CD4-positive, alpha-beta T cell (primary cell): ENCODE results near the gene LRP1B. TPM values are rescaled to one million over a fixed set of nuclear protein-coding genes. Genes with fewer than 3 reads are reported as not detected.

Experiments used
- ATAC-seq: fragments of 200-7000 bp; cut with Tn5 transposase; one replicate; pipeline ENCODE4 v1.10.0; 2022; ENCODE audit warnings: mild to moderate bottlenecking; ENCODE audit not compliant: poor library complexity
- CTCF ChIA-PET: fragments of 350-600 bp; sonication (Branson Sonifier 250); formaldehyde crosslinking; loops from one replicate; lab custom pipeline; 2021; ENCODE audit warnings: antibody characterized with exemption, inconsistent platforms; lab: Charles Lee
- POLR2A ChIA-PET: fragments of 350-600 bp; sonication (Branson Sonifier 250); formaldehyde crosslinking; loops from one replicate; lab custom pipeline; 2021; ENCODE audit warnings: antibody characterized with exemption, inconsistent platforms; lab: Charles Lee
- DNase-seq, 14 experiments: peaks; one replicate each; pipeline ENCODE4 v3.0.0-alpha.2; 2013 to 2020; ENCODE audit warnings: mixed read lengths in 2 of 14
- H3K27ac ChIP-seq, 2 donors: one replicate each; pipeline versions ENCODE4 v1.5.1 to v1.7.0; 2013; ENCODE audit warnings: low read length in 2 of 2, low read depth in 1 of 2, mild to moderate bottlenecking in 1 of 2
- H3K27me3 ChIP-seq, 2 experiments: 1 replicate in 1 of 2; 2 replicates in 1 of 2; pipeline versions ENCODE4 v1.6.1 to v1.7.0; 2013; ENCODE audit warnings: low read length in 2 of 2, control low read depth in 1 of 2, mild to moderate bottlenecking in 1 of 2, moderate library complexity in 1 of 2; ENCODE audit not compliant: insufficient read depth in 2 of 2, control insufficient read depth in 1 of 2
- H3K36me3 ChIP-seq: one replicate; pipeline ENCODE4 v1.6.1; 2013; ENCODE audit warnings: low read length, control low read depth; ENCODE audit not compliant: insufficient read depth
- H3K4me1 ChIP-seq: one replicate; pipeline ENCODE4 v1.6.1; 2013; ENCODE audit warnings: low read length, control low read depth; ENCODE audit not compliant: insufficient read depth
- H3K4me3 ChIP-seq: one replicate; pipeline ENCODE4 v1.5.1; 2013; ENCODE audit warnings: mild to moderate bottlenecking, low read length, moderate library complexity
- H3K9me3 ChIP-seq, 2 experiments: 1 replicate in 1 of 2; 2 replicates in 1 of 2; pipeline versions ENCODE4 v1.6.1 to v1.7.0; 2013; ENCODE audit warnings: low read length in 2 of 2, mild to moderate bottlenecking in 2 of 2, control low read depth in 1 of 2, moderate library complexity in 1 of 2; ENCODE audit not compliant: control insufficient read depth in 1 of 2, insufficient read depth in 1 of 2
- H3K27ac Mint-ChIP-seq: one replicate; pipeline ENCODE4 v1.8.0; 2020; ENCODE audit warnings: mixed read lengths
- H3K27me3 Mint-ChIP-seq: one replicate; pipeline ENCODE4 v1.8.0; 2021; ENCODE audit warnings: mixed read lengths
- H3K36me3 Mint-ChIP-seq: one replicate; pipeline ENCODE4 v1.8.0; 2021; ENCODE audit warnings: low read depth, mixed read lengths
- H3K4me1 Mint-ChIP-seq: one replicate; pipeline ENCODE4 v1.8.0; 2021; ENCODE audit warnings: low read depth, mixed read lengths
- H3K4me3 Mint-ChIP-seq: one replicate; pipeline ENCODE4 v1.8.0; 2020; ENCODE audit warnings: mild to moderate bottlenecking, mixed read lengths
- H3K9me3 Mint-ChIP-seq: one replicate; pipeline ENCODE4 v1.8.0; 2020; ENCODE audit warnings: mixed read lengths
- intact Hi-C, 2 experiments: fragments of 100-400 bp; cut with DNase I in 1 of 2; cut with micrococcal nuclease in 1 of 2; formaldehyde crosslinking; loops; one replicate each; pipeline versions ENCODE4 v1.15.1 to v1.9.0; 2023 to 2025; cut with DNase I, micrococcal nuclease
- total RNA-seq, 174 experiments: library from RNA in 2 of 174; stranded (reverse) in 2 of 174; gene quantifications; one replicate each; pipeline ENCODE4 v1.2.3 and lab custom pipeline; 2021 to 2026
- TF ChIP-seq, protein P1 (sequence below): fragments of 200-600 bp; IDR thresholded peaks from one replicate; pipeline ENCODE4 v1.8.0; 2022; ENCODE audit warnings: antibody characterized with exemption, mild to moderate bottlenecking

LRP1B gene
- total RNA-seq, 2 experiments from 2014 or later = not detected

DNA sequence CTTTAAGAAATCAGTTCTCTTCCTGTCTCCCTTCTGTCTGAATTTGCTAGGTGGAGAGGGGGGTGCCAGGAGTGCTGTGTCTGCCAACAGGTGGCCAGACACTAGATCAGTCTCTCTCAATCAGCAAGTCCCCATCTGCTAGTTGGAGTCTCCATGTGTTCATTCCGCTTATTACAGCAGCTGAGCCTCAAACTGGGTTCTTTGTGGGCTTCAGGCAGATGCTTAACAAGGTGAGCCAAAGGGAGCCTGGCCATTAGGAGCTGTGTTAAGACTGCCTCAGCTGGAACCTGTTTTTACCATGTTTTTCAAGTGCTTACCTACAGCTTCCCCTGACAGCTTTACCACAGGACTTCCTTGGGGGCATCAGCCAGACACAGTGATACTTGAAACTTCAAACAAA is 401.9 kb downstream of the LRP1B start:
- ATAC-seq = no peak
- Mint-ChIP-seq H3K36me3 (no peaks in the 10 kb centered on the region), H3K9me3 (no peaks in the 10 kb centered on the region), H3K4me3 (no peak overlapping the region), H3K27ac (no peak overlapping the region), H3K27me3 (no peaks in the 10 kb centered on the region), H3K4me1 (no peaks in the 10 kb centered on the region)
- no peaks in the 10 kb centered on the region for H3K36me3 ChIP-seq
- TF ChIP-seq, protein P1, sequence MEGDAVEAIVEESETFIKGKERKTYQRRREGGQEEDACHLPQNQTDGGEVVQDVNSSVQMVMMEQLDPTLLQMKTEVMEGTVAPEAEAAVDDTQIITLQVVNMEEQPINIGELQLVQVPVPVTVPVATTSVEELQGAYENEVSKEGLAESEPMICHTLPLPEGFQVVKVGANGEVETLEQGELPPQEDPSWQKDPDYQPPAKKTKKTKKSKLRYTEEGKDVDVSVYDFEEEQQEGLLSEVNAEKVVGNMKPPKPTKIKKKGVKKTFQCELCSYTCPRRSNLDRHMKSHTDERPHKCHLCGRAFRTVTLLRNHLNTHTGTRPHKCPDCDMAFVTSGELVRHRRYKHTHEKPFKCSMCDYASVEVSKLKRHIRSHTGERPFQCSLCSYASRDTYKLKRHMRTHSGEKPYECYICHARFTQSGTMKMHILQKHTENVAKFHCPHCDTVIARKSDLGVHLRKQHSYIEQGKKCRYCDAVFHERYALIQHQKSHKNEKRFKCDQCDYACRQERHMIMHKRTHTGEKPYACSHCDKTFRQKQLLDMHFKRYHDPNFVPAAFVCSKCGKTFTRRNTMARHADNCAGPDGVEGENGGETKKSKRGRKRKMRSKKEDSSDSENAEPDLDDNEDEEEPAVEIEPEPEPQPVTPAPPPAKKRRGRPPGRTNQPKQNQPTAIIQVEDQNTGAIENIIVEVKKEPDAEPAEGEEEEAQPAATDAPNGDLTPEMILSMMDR = no peak
- intact Hi-C loops = no loop called here
- H3K4me3 ChIP-seq = no peak overlapping the region
- no peaks in the 10 kb centered on the region for H3K4me1 ChIP-seq
- no peaks in the 10 kb centered on the region for H3K27me3 ChIP-seq
- ChIA-PET CTCF (no interaction called here), POLR2A (no interaction called here)
- no peaks in the 10 kb centered on the region for H3K9me3 ChIP-seq
- DNase-seq = no peak
- no peak overlapping the region for H3K27ac ChIP-seq

DNA sequence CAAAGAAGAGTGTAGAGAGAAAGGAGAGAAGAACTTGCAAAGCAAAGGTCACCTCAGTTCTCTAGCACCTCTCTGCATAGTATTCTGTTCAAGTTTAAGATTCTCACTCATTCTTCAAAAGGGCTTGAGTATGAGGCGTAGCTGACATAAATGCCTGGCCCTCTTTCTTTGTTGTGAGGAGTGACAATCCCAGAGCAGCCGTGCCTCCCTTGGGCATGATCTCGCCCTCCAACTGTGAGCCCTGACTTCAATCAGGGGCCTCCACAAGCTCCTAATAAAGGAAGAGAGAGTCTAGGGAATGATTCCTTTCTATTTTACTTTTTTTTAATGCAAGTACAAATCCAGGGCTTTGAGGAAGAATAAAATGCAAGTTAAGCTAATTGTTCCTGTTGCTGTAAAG is 402.7 kb downstream of the LRP1B start:
- TF ChIP-seq, protein P1 = no peak
- Histone ChIP-seq H3K9me3 (no peaks in the 10 kb centered on the region), H3K4me3 (no peak overlapping the region), H3K36me3 (no peaks in the 10 kb centered on the region), H3K27me3 (no peaks in the 10 kb centered on the region), H3K27ac (no peak overlapping the region), H3K4me1 (no peaks in the 10 kb centered on the region)
- CTCF ChIA-PET = no interaction called here
- POLR2A ChIA-PET = no interaction called here
- no peaks in the 10 kb centered on the region for H3K9me3 Mint-ChIP-seq
- no peaks in the 10 kb centered on the region for H3K36me3 Mint-ChIP-seq
- ATAC-seq (no peak), DNase-seq (no peak)
- intact Hi-C loops = no loop called here
- no peak overlapping the region for H3K4me3 Mint-ChIP-seq
- no peak overlapping the region for H3K27ac Mint-ChIP-seq
- no peaks in the 10 kb centered on the region for H3K27me3 Mint-ChIP-seq
- no peaks in the 10 kb centered on the region for H3K4me1 Mint-ChIP-seq

DNA sequence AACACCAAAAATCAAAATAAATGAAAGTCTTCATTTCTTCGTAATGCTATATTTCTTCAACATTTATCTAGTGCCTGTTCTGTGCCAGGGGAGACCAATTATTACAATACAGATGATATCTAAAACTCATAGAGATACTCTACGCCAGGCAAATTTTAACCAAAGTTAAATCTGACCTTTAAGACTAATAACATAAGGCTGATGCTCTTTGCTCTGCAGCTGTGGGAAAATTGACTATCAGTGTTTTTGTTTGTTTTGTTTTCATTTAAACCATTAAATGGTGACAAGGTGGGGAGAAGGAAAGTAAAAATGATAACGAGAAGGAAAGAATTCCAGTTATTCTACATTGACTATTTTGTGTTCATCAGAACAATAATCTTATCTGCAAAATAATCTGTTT is 406.4 kb downstream of the LRP1B start:
- Mint-ChIP-seq H3K4me1 (no peaks in the 10 kb centered on the region), H3K9me3 (peaks cover 5% of the 10 kb centered on the region), H3K36me3 (no peaks in the 10 kb centered on the region), H3K27ac (no peak overlapping the region), H3K4me3 (no peak overlapping the region), H3K27me3 (no peaks in the 10 kb centered on the region)
- H3K36me3 ChIP-seq = no peaks in the 10 kb centered on the region
- ChIA-PET POLR2A (no interaction called here), CTCF (no interaction called here)
- no peak for ATAC-seq
- TF ChIP-seq, protein P1 = no peak
- no peaks in the 10 kb centered on the region for H3K4me1 ChIP-seq
- intact Hi-C loops = no loop called here
- DNase-seq = no peak
- H3K27me3 ChIP-seq = no peaks in the 10 kb centered on the region
- H3K4me3 ChIP-seq = no peak overlapping the region
- H3K9me3 ChIP-seq = peaks cover 0 to 4% of the 10 kb centered on the region in 2 experiments
- no peak overlapping the region for H3K27ac ChIP-seq
